Mammary epithelial cell (primary cell): ENCODE results near the gene B3GALT5.

Source experiments
- CTCF ChIP-seq, 2 donors: IDR thresholded peaks in 1 of 2; conservative IDR thresholded peaks in 1 of 2; 2 replicates each; pipeline ENCODE4 v1.5.1; 2011 to 2012; ENCODE audit warnings: inconsistent platforms in 2 of 2, low read length in 2 of 2, mild to moderate bottlenecking in 2 of 2, control low read depth in 1 of 2, low read depth in 1 of 2; ENCODE audit not compliant: insufficient read depth in 1 of 2; ENCODE audit errors: extremely low read depth in 1 of 2
- EZH2 ChIP-seq: IDR thresholded peaks from 2 replicates; pipeline ENCODE4 v1.6.1; 2012; ENCODE audit warnings: low read length, inconsistent platforms, borderline replicate concordance

GRCh38 chr21:39634507-39634906, 21.8 kb downstream of the B3GALT5 start:
- no peak for TF ChIP-seq CTCF (conservative IDR thresholded peaks at IDR 0.05 in 1 of 2, IDR thresholded peaks at IDR 0.05 in 1 of 2; ENCODE audit: extremely low read depth in 1 of 2, insufficient read depth in 1 of 2, low read depth in 1 of 2, low read length in 2 of 2)
- TF ChIP-seq EZH2 = no peak
